ENCODE results near the gene PSMC3IP.

DNA sequence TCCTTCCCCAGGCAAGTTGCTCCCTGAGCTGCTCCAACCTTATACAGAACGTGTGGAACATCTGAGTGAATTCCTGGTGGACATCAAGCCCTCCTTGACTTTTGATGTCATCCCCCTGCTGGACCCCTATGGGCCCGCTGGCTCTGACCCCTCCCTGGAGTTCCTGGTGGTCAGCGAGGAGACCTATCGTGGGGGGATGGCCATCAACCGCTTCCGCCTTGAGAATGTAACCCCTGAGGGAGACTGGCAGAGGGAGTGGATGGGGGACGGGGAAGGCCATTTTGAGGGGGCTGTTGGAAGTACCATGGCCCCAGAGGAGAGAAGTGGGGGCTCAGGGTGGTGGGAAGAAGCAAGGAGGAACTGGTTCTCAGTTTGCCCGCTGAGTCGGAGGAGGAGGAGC, 13.6 kb downstream of the PSMC3IP start:
- TF ChIP-seq ZNF274 (IDR thresholded peaks at IDR 0.05; ENCODE audit: low read depth, low read length), result no peak
- no peak for TF ChIP-seq YY1 (IDR thresholded peaks at IDR 0.05; ENCODE audit: insufficient read depth, insufficient read length)
